Endothelial cell of umbilical vein (primary cell): ENCODE measurements around the gene FZD8. TPM values are rescaled to one million over a fixed set of nuclear protein-coding genes. Genes with fewer than 3 reads are reported as not detected.

Experiments
- BruUV-seq: library from RNA; stranded (reverse); fragments of 400-500 nt; replicated peaks from 2 replicates; lab custom pipeline; 2021; lab: Mats Ljungman, UMichigan
- CTCF ChIA-PET: fragments of 300-600, 350-600 bp; sonication (Branson Sonifier 250); formaldehyde crosslinking; loops from one replicate; lab custom pipeline; 2021; ENCODE audit warnings: antibody characterized with exemption, inconsistent platforms; lab: Charles Lee
- POLR2A ChIA-PET: fragments of 300-600, 350-600 bp; sonication (Branson Sonifier 250); formaldehyde crosslinking; loops from one replicate; lab custom pipeline; 2021; ENCODE audit warnings: antibody characterized with exemption, inconsistent platforms; lab: Charles Lee
- DNase-seq: peaks from one replicate; pipeline ENCODE4 v3.0.0-alpha.2; 2011; ENCODE audit warnings: low read depth, low spot score
- FAIRE-seq: peaks from 2 replicates; lab custom pipeline; 2011; peaks lifted over from hg19 to GRCh38; lab: Jason Lieb, UNC
- H2AFZ ChIP-seq: 2 replicates; pipeline ENCODE4 v1.6.0; 2012; ENCODE audit warnings: low read depth, low read length, control low read depth, inconsistent platforms
- H3K27ac ChIP-seq: 2 replicates; pipeline ENCODE4 v1.5.1; 2011; ENCODE audit warnings: low read depth, mild to moderate bottlenecking, control low read depth, low read length, moderate library complexity; ENCODE audit not compliant: insufficient read depth
- H3K27me3 ChIP-seq, 2 experiments: 2 replicates each; pipeline versions ENCODE4 v1.6.0 to v1.6.1; 2011; ENCODE audit warnings: low read length in 2 of 2, mixed read lengths in 1 of 2; ENCODE audit not compliant: control insufficient read depth in 2 of 2, insufficient read depth in 2 of 2
- H3K36me3 ChIP-seq, 2 experiments: 2 replicates in 1 of 2; 3 replicates in 1 of 2; pipeline ENCODE4 v1.5.1; 2011; ENCODE audit warnings: low read length in 2 of 2, mild to moderate bottlenecking in 1 of 2, moderate library complexity in 1 of 2; ENCODE audit not compliant: control insufficient read depth in 2 of 2, insufficient read depth in 2 of 2; ENCODE audit errors: extremely low read depth in 1 of 2
- H3K4me1 ChIP-seq: 3 replicates; pipeline ENCODE4 v1.5.1; 2011; ENCODE audit warnings: mild to moderate bottlenecking, low read length; ENCODE audit not compliant: control insufficient read depth, insufficient read depth; ENCODE audit errors: extremely low read depth
- H3K4me2 ChIP-seq: 2 replicates; pipeline ENCODE4 v1.6.1; 2011; ENCODE audit warnings: low read length, control low read depth, mixed read lengths; ENCODE audit not compliant: insufficient read depth
- H3K4me3 ChIP-seq, 3 experiments: fragments of 200-600 bp in 1 of 3; sonication (generic), shearing (Covaris generic) in 1 of 3; replicated peaks in 1 of 3; 2 replicates each; pipeline ENCODE4 v1.5.1; 2011 to 2016; ENCODE audit warnings: control low read depth in 3 of 3, low read length in 3 of 3, mild to moderate bottlenecking in 2 of 3, inconsistent platforms in 1 of 3, low read depth in 1 of 3, moderate library complexity in 1 of 3; ENCODE audit not compliant: insufficient read depth in 1 of 3
- H3K79me2 ChIP-seq: 2 replicates; pipeline ENCODE4 v1.6.0; 2012; ENCODE audit warnings: low read length, inconsistent platforms; ENCODE audit not compliant: control insufficient read depth, insufficient read depth
- H3K9ac ChIP-seq: replicated peaks from 2 replicates; pipeline ENCODE3; 2011; ENCODE audit warnings: low read length, control low read depth; ENCODE audit not compliant: insufficient read depth; ENCODE audit errors: extremely low read depth
- H3K9me1 ChIP-seq: replicated peaks from 3 replicates; pipeline ENCODE4 v1.6.0; 2011; ENCODE audit warnings: mild to moderate bottlenecking, low read length; ENCODE audit not compliant: control insufficient read depth, insufficient read depth; ENCODE audit errors: extremely low read depth
- H3K9me3 ChIP-seq: replicated peaks from 2 replicates; pipeline ENCODE4 v1.5.1; 2012; ENCODE audit warnings: low read length, inconsistent platforms; ENCODE audit not compliant: control insufficient read depth, insufficient read depth
- H4K20me1 ChIP-seq: replicated peaks from 2 replicates; pipeline ENCODE3; 2011; ENCODE audit warnings: mild to moderate bottlenecking, low read length; ENCODE audit not compliant: control insufficient read depth, insufficient read depth; ENCODE audit errors: extremely low read depth
- EZH2 ChIP-seq: IDR thresholded peaks from 2 replicates; pipeline ENCODE4 v1.6.1; 2012; ENCODE audit warnings: borderline replicate concordance, low read depth, mild to moderate bottlenecking, moderate library complexity, low read length, inconsistent platforms; ENCODE audit not compliant: severe bottlenecking
- FOS ChIP-seq: IDR thresholded peaks from 2 replicates; pipeline ENCODE4 v1.6.1; 2011; ENCODE audit warnings: mild to moderate bottlenecking, low read length, moderate library complexity, borderline replicate concordance; ENCODE audit not compliant: insufficient read depth
- GATA2 ChIP-seq: IDR thresholded peaks from 2 replicates; pipeline ENCODE4 v1.7.0; 2011; ENCODE audit warnings: low read depth, mild to moderate bottlenecking, moderate library complexity, mixed read lengths, low read length; ENCODE audit not compliant: insufficient read length, insufficient read depth
- JUN ChIP-seq: IDR thresholded peaks from 2 replicates; pipeline ENCODE4 v1.6.1; 2011; ENCODE audit warnings: borderline replicate concordance, low read depth; ENCODE audit not compliant: insufficient read length, insufficient read depth
- MYC ChIP-seq: IDR thresholded peaks from one replicate; pipeline ENCODE4 v1.6.1; 2011; ENCODE audit warnings: mild to moderate bottlenecking, low read depth, low read length
- POLR2A ChIP-seq: IDR thresholded peaks from 2 replicates; pipeline ENCODE4 v1.6.1; 2012; ENCODE audit warnings: low read depth, mild to moderate bottlenecking, control low read depth, low read length
- POLR2AphosphoS5 ChIP-seq: IDR thresholded peaks from 2 replicates; pipeline ENCODE4 v1.6.1; 2012; ENCODE audit warnings: low read depth, mild to moderate bottlenecking, control low read depth, low read length, moderate library complexity; ENCODE audit not compliant: insufficient read depth
- dilution Hi-C: fragments of 300-500 bp; cut with MboI; formaldehyde crosslinking; loops from one replicate; pipeline ENCODE4 v1.15.0; 2019; ENCODE audit warnings: low sequenced_read_pairs; ENCODE audit not compliant: extremely low pct_ligation_motif_present
- intact Hi-C: fragments of 100-400 bp; cut with micrococcal nuclease; formaldehyde crosslinking; loops from one replicate; pipeline ENCODE4 v1.10.0; 2022
- polyA plus RNA-seq, 4 experiments: library from polyadenylated mRNA; depleted of rRNA in 3 of 4; stranded (reverse) in 3 of 4; unstranded in 1 of 4; fragments of >200 nt; gene quantifications; 2 replicates each; pipeline versions ENCODE4 v1.2.1 to v1.2.3, GENCODE V29; 2011 to 2012; ENCODE audit warnings: missing spikeins in 1 of 4
- total RNA-seq: library from RNA; stranded (reverse); gene quantifications from 2 replicates; pipeline ENCODE4 v1.2.3, GENCODE V29; 2021
- TF ChIP-seq, protein P1 (sequence below), 2 donors: IDR thresholded peaks; 1 replicate in 1 of 2; 2 replicates in 1 of 2; pipeline ENCODE4 v1.5.1; 2011; ENCODE audit warnings: low read length in 2 of 2, mild to moderate bottlenecking in 2 of 2, moderate library complexity in 2 of 2, control low read depth in 1 of 2, inconsistent platforms in 1 of 2, low read depth in 1 of 2; ENCODE audit not compliant: insufficient read depth in 1 of 2; ENCODE audit errors: extremely low read depth in 1 of 2
- TF ChIP-seq, protein P2 (sequence below): IDR thresholded peaks from 2 replicates; pipeline ENCODE4 v1.6.1; 2011; ENCODE audit not compliant: insufficient read depth, insufficient read length

FZD8 gene
- total and polyA plus RNA-seq, 2 donors (not counting 3 experiments of a cell fraction or from before 2014, with no cell fraction given), result 6.2 to 11.1 TPM

DNA sequence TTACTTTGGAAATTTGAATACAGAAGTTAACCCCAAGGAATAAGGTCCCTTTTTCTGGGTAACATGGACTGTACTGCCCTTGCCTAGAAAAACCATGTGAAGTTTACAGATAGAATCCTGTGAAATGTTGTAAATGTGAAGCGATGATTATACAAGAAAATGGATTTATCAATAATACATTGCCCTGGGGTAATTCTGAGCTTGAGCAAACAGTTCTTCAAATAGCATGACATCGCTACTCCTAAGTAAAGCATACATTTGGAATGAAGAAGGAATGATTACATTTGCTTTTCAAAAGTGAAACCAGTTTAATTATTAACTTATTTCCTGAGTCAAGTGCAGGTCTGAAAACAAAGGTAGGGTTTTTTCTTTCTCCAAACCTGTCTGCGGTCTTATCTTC is 43.3 kb upstream of the FZD8 start:
- H3K9me1 ChIP-seq, result no peaks in the 10 kb centered on the region
- no peak overlapping the region for H3K4me3 ChIP-seq
- H3K9ac ChIP-seq, result no peak overlapping the region
- H3K36me3 ChIP-seq, result no peaks in the 10 kb centered on the region
- no peak for TF ChIP-seq EZH2
- TF ChIP-seq, protein P1, sequence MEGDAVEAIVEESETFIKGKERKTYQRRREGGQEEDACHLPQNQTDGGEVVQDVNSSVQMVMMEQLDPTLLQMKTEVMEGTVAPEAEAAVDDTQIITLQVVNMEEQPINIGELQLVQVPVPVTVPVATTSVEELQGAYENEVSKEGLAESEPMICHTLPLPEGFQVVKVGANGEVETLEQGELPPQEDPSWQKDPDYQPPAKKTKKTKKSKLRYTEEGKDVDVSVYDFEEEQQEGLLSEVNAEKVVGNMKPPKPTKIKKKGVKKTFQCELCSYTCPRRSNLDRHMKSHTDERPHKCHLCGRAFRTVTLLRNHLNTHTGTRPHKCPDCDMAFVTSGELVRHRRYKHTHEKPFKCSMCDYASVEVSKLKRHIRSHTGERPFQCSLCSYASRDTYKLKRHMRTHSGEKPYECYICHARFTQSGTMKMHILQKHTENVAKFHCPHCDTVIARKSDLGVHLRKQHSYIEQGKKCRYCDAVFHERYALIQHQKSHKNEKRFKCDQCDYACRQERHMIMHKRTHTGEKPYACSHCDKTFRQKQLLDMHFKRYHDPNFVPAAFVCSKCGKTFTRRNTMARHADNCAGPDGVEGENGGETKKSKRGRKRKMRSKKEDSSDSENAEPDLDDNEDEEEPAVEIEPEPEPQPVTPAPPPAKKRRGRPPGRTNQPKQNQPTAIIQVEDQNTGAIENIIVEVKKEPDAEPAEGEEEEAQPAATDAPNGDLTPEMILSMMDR (IDR thresholded peaks at IDR 0.05; ENCODE audit: extremely low read depth in 1 of 2, insufficient read depth in 1 of 2, low read depth in 1 of 2, low read length in 2 of 2), result no peak
- no peak for TF ChIP-seq POLR2AphosphoS5
- TF ChIP-seq FOS, result no peak
- TF ChIP-seq, protein P2, sequence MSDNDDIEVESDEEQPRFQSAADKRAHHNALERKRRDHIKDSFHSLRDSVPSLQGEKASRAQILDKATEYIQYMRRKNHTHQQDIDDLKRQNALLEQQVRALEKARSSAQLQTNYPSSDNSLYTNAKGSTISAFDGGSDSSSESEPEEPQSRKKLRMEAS, result no peak
- TF ChIP-seq GATA2, result no peak
- TF ChIP-seq JUN, result no peak
- TF ChIP-seq MYC, result no peak
- TF ChIP-seq POLR2A, result no peak
- H3K27me3 ChIP-seq, result peaks cover 0 to 2% of the 10 kb centered on the region in 2 experiments
- CTCF ChIA-PET, result interaction anchor here (0.6 to 1.4 kb wide), 2 partner anchors 25 to 1094 kb away, joined by 3 to 4 read pairs; no protein-coding TSS in a partner anchor
- DNase-seq, result no peak
- H2AFZ ChIP-seq, result no peak overlapping the region
- no peaks in the 10 kb centered on the region for H3K79me2 ChIP-seq
- no peaks in the 10 kb centered on the region for H4K20me1 ChIP-seq
- H3K9me3 ChIP-seq, result no peaks in the 10 kb centered on the region
- H3K4me1 ChIP-seq, result no peaks in the 10 kb centered on the region
- POLR2A ChIA-PET, result no interaction called here
- dilution Hi-C loops, result no loop called here
- no peak overlapping the region for H3K27ac ChIP-seq
- no peak overlapping the region for H3K4me2 ChIP-seq
- no TSS peak for BruUV-seq
- intact Hi-C loops, result no loop called here
- no peak for FAIRE-seq
